IMR-90 (cell line): ENCODE results near the gene TSACC. TPM values are rescaled to one million over a fixed set of nuclear protein-coding genes. Genes with fewer than 3 reads are reported as not detected.

ENCODE experiments used
- ATAC-seq: fragments of 200-7000 bp; cut with Tn5 transposase; 2 replicates; pipeline ENCODE4 v1.9.1; 2020; ENCODE audit warnings: low read depth, mild to moderate bottlenecking, moderate library complexity
- BruUV-seq: library from RNA; stranded (reverse); fragments of 400-500 nt; replicated peaks from 2 replicates; lab custom pipeline; 2021; lab: Mats Ljungman, UMichigan
- CTCF ChIA-PET: fragments of 300-600 bp; formaldehyde crosslinking; extraction: SDS; loops from one replicate; lab custom pipeline; 2021; ENCODE audit warnings: antibody characterized with exemption; lab: Yijun Ruan, JAX
- POLR2A ChIA-PET: fragments of 300-600 bp; sonication (Branson Sonifier 250); formaldehyde crosslinking; loops from one replicate; lab custom pipeline; 2022; ENCODE audit warnings: antibody characterized with exemption; ENCODE audit not compliant: unreplicated experiment; lab: Charles Lee
- DNase-seq: peaks from one replicate; pipeline ENCODE4 v3.0.0; 2013
- H2AFZ ChIP-seq: replicated peaks from 2 replicates; pipeline ENCODE3; 2013; ENCODE audit warnings: low read length, mild to moderate bottlenecking; ENCODE audit not compliant: poor library complexity
- H2AK5ac ChIP-seq: 2 replicates; pipeline ENCODE4 v1.6.1; 2013; ENCODE audit warnings: low read depth, low read length, inconsistent platforms
- H2AK9ac ChIP-seq: replicated peaks from 2 replicates; pipeline ENCODE3; 2013; ENCODE audit warnings: mild to moderate bottlenecking, low read depth, low read length, moderate library complexity; ENCODE audit not compliant: poor library complexity
- H2BK120ac ChIP-seq: 2 replicates; pipeline ENCODE4 v1.6.1; 2013; ENCODE audit warnings: low read depth, low read length, inconsistent platforms
- H2BK15ac ChIP-seq: 3 replicates; pipeline ENCODE4 v1.6.1; 2013; ENCODE audit warnings: low read depth, low read length, inconsistent platforms
- H2BK20ac ChIP-seq: 2 replicates; pipeline ENCODE4 v1.6.1; 2013; ENCODE audit warnings: low read depth, mild to moderate bottlenecking, inconsistent platforms, low read length, moderate library complexity
- H2BK5ac ChIP-seq: 2 replicates; pipeline ENCODE4 v1.6.1; 2013; ENCODE audit warnings: mild to moderate bottlenecking, low read depth, low read length, inconsistent platforms; ENCODE audit not compliant: poor library complexity, severe bottlenecking
- H3K14ac ChIP-seq: replicated peaks from 2 replicates; pipeline ENCODE4 v1.6.1; 2013; ENCODE audit warnings: low read depth, low read length, inconsistent platforms
- H3K18ac ChIP-seq: 2 replicates; pipeline ENCODE4 v1.6.1; 2013; ENCODE audit warnings: low read depth, low read length, control low read depth
- H3K23ac ChIP-seq: 2 replicates; pipeline ENCODE4 v1.6.1; 2013; ENCODE audit warnings: low read depth, low read length, inconsistent platforms
- H3K27ac ChIP-seq: 2 replicates; pipeline ENCODE4 v1.5.1; 2013; ENCODE audit warnings: mild to moderate bottlenecking, control low read depth, low read length; ENCODE audit not compliant: insufficient read depth
- H3K27me3 ChIP-seq: 2 replicates; pipeline ENCODE4 v1.6.1; 2013; ENCODE audit warnings: low read length; ENCODE audit not compliant: control insufficient read depth, insufficient read depth
- H3K36me3 ChIP-seq: 2 replicates; pipeline ENCODE4 v1.6.1; 2013; ENCODE audit warnings: low read length, mixed read lengths; ENCODE audit not compliant: control insufficient read depth, insufficient read depth
- H3K4ac ChIP-seq: 2 replicates; pipeline ENCODE4 v1.6.1; 2013; ENCODE audit warnings: low read depth, low read length, inconsistent platforms
- H3K4me1 ChIP-seq: 2 replicates; pipeline ENCODE4 v1.6.1; 2013; ENCODE audit warnings: low read length, mixed read lengths; ENCODE audit not compliant: control insufficient read depth, insufficient read depth
- H3K4me2 ChIP-seq: 2 replicates; pipeline ENCODE4 v1.6.1; 2013; ENCODE audit warnings: low read depth, mild to moderate bottlenecking, control low read depth, low read length, moderate library complexity
- H3K4me3 ChIP-seq: 2 replicates; pipeline ENCODE4 v1.5.1; 2013; ENCODE audit warnings: low read depth, mild to moderate bottlenecking, control low read depth, low read length, moderate library complexity; ENCODE audit not compliant: insufficient read depth
- H3K56ac ChIP-seq: 2 replicates; pipeline ENCODE4 v1.6.1; 2013; ENCODE audit warnings: low read length, inconsistent platforms; ENCODE audit not compliant: insufficient read depth; ENCODE audit errors: extremely low read depth
- H3K79me1 ChIP-seq, 2 experiments: 2 replicates each; pipeline ENCODE4 v1.6.1; 2013; ENCODE audit warnings: low read length in 2 of 2, inconsistent platforms in 1 of 2, low read depth in 1 of 2
- H3K9ac ChIP-seq: 2 replicates; pipeline ENCODE4 v1.6.1; 2013; ENCODE audit warnings: low read depth, low read length, control low read depth
- H3K9me1 ChIP-seq: 2 replicates; pipeline ENCODE4 v1.6.1; 2013; ENCODE audit warnings: low read length, inconsistent platforms; ENCODE audit not compliant: insufficient read depth
- H3K9me3 ChIP-seq: 2 replicates; pipeline ENCODE4 v1.6.1; 2013; ENCODE audit warnings: low read length; ENCODE audit not compliant: control insufficient read depth, insufficient read depth
- H4K20me1 ChIP-seq: 2 replicates; pipeline ENCODE4 v1.6.1; 2013; ENCODE audit warnings: low read length, inconsistent platforms; ENCODE audit not compliant: insufficient read depth
- H4K5ac ChIP-seq: 2 replicates; pipeline ENCODE4 v1.6.1; 2013; ENCODE audit warnings: mild to moderate bottlenecking, low read depth, low read length, control low read depth
- H4K8ac ChIP-seq, 2 experiments: 2 replicates each; pipeline ENCODE4 v1.6.1; 2013; ENCODE audit warnings: low read depth in 2 of 2, low read length in 2 of 2, control low read depth in 1 of 2, inconsistent platforms in 1 of 2
- H4K91ac ChIP-seq: 2 replicates; pipeline ENCODE4 v1.6.1; 2013; ENCODE audit warnings: low read depth, low read length, inconsistent platforms; ENCODE audit not compliant: insufficient read depth
- BHLHE40 ChIP-seq: fragments of 150-350 bp; IDR thresholded peaks from 2 replicates; pipeline ENCODE4 v1.6.1; 2016; ENCODE audit warnings: mild to moderate bottlenecking, low read depth, low read length
- MAZ ChIP-seq: IDR thresholded peaks from 2 replicates; pipeline ENCODE4 v1.6.1; 2012; ENCODE audit warnings: low read depth, mild to moderate bottlenecking, low read length, improper control_type of control experiment, moderate library complexity, borderline replicate concordance
- POLR2A ChIP-seq: IDR thresholded peaks from 2 replicates; pipeline ENCODE4 v1.6.1; 2012; ENCODE audit warnings: mild to moderate bottlenecking, low read depth, low read length
- RAD21 ChIP-seq: IDR thresholded peaks from 2 replicates; pipeline ENCODE4 v1.6.1; 2012; ENCODE audit warnings: low read length, improper control_type of control experiment
- RFX5 ChIP-seq: IDR thresholded peaks from 2 replicates; pipeline ENCODE4 v1.8.0; 2012; ENCODE audit warnings: low read depth, mild to moderate bottlenecking, low read length, moderate library complexity
- SMC3 ChIP-seq: fragments of 150-350 bp; IDR thresholded peaks from 2 replicates; pipeline ENCODE4 v1.6.1; 2016; ENCODE audit warnings: low read depth, mild to moderate bottlenecking, antibody characterized with exemption, low read length, moderate library complexity
- WGBS, 2 experiments: methylation state at CpG; one replicate each; pipeline versions ENCODE4 v1.1.5 to v1.1.7; 2013; ENCODE audit warnings: missing lambda C conversion rate in 2 of 2; ENCODE audit not compliant: insufficient read length in 1 of 2; ENCODE audit errors: extremely low coverage in 2 of 2; 5-methylcytosine and 5-hydroxymethylcytosine counted together
- dilution Hi-C: fragments of 300-500 bp; cut with HindIII; formaldehyde crosslinking; loops from one replicate; pipeline ENCODE4 v1.14.3; 2018; ENCODE audit warnings: low sequenced_read_pairs; ENCODE audit not compliant: unreplicated experiment
- in situ Hi-C: fragments of 300-500 bp; cut with MboI; formaldehyde crosslinking; loops from 3 replicates; pipeline ENCODE4 v1.14.3; 2019; ENCODE audit warnings: low sequenced_read_pairs, inconsistent platforms, mixed read lengths
- intact Hi-C: fragments of 100-400 bp; cut with micrococcal nuclease; formaldehyde crosslinking; loops from 2 replicates; pipeline ENCODE4 v1.10.0; 2022
- polyA plus RNA-seq, 3 experiments: library from polyadenylated mRNA; depleted of rRNA; stranded (reverse); fragments of >200 nt; gene quantifications; 2 replicates each; pipeline ENCODE4 v1.2.3, GENCODE V29; 2012; ENCODE audit warnings: low replicate concordance in 1 of 3
- total RNA-seq: library from RNA; depleted of rRNA; stranded (reverse); fragments of >200 nt; gene quantifications from 2 replicates; pipeline ENCODE4 v1.2.3, GENCODE V29; 2012
- TF ChIP-seq, protein P1 (sequence below): conservative IDR thresholded peaks from 2 replicates; pipeline ENCODE4 v1.5.1; 2012; ENCODE audit warnings: mild to moderate bottlenecking, low read depth, low read length, improper control_type of control experiment
- TF ChIP-seq, protein P2 (sequence below): fragments of 150-350 bp; IDR thresholded peaks from 2 replicates; pipeline ENCODE4 v1.6.1; 2017; ENCODE audit warnings: mild to moderate bottlenecking, antibody characterized with exemption, low read length, low read depth

TSACC gene
- total and polyA plus RNA-seq, 2 of the 4 experiments (the other 2 are of a cell fraction): 0.75 TPM; not detected in 1

DNA sequence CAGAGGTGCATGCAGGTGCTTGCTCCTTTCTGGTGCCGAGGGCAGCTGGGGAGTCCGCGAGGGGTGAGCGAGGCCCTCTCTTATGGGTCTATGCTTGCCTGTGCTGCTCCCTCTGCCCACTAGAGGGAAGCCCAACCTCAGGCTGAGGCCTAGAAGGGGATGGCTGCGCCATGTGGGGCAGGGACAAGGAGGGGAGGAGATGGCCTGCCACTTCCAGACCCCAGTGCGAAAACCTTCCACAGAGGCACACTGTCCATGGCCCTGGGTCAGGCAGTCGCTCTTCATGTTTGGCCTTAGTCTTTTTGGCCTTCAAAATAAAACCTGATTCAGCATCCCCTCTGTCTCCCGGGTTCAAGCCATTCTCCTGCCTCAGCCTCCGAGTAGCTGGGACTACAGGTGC, 44.7 kb downstream of the TSACC start:
- H3K9me1 ChIP-seq: peaks cover 3% of the 10 kb centered on the region; the same call in 1 of the 2 replicates
- H3K56ac ChIP-seq: no peak overlapping the region
- H4K8ac ChIP-seq: no peak overlapping the region
- no peak overlapping the region for H3K4me2 ChIP-seq
- no peak overlapping the region for H3K23ac ChIP-seq
- H3K27me3 ChIP-seq: peaks cover 23% of the 10 kb centered on the region
- H3K4me1 ChIP-seq: no peaks in the 10 kb centered on the region
- no peaks in the 10 kb centered on the region for H3K79me1 ChIP-seq
- no peak overlapping the region for H4K5ac ChIP-seq
- H3K18ac ChIP-seq: no peak overlapping the region
- no peak overlapping the region for H3K14ac ChIP-seq
- H2AK9ac ChIP-seq: no peak overlapping the region
- TF ChIP-seq MAZ: peak; percentile 38; the same call in 1 of the 2 replicates
- TF ChIP-seq, protein P1, sequence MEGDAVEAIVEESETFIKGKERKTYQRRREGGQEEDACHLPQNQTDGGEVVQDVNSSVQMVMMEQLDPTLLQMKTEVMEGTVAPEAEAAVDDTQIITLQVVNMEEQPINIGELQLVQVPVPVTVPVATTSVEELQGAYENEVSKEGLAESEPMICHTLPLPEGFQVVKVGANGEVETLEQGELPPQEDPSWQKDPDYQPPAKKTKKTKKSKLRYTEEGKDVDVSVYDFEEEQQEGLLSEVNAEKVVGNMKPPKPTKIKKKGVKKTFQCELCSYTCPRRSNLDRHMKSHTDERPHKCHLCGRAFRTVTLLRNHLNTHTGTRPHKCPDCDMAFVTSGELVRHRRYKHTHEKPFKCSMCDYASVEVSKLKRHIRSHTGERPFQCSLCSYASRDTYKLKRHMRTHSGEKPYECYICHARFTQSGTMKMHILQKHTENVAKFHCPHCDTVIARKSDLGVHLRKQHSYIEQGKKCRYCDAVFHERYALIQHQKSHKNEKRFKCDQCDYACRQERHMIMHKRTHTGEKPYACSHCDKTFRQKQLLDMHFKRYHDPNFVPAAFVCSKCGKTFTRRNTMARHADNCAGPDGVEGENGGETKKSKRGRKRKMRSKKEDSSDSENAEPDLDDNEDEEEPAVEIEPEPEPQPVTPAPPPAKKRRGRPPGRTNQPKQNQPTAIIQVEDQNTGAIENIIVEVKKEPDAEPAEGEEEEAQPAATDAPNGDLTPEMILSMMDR: peak; percentile 86
- TF ChIP-seq RAD21: peak; percentile 87
- TF ChIP-seq SMC3: peak; percentile 61
- no peak for TF ChIP-seq POLR2A
- TF ChIP-seq, protein P2, sequence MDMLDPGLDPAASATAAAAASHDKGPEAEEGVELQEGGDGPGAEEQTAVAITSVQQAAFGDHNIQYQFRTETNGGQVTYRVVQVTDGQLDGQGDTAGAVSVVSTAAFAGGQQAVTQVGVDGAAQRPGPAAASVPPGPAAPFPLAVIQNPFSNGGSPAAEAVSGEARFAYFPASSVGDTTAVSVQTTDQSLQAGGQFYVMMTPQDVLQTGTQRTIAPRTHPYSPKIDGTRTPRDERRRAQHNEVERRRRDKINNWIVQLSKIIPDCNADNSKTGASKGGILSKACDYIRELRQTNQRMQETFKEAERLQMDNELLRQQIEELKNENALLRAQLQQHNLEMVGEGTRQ: peak; percentile 11; the same call in 1 of the 2 replicates
- TF ChIP-seq BHLHE40: no peak
- TF ChIP-seq RFX5: no peak
- H2BK120ac ChIP-seq: no peak overlapping the region
- no peaks in the 10 kb centered on the region for H3K9me3 ChIP-seq
- dilution Hi-C loops (no loop called here), in situ Hi-C loops (loop anchor here (10.0 kb wide), 1 partner anchor 62 kb away; no protein-coding TSS in a partner anchor), intact Hi-C loops (loop anchor here (1.0 kb wide), 1 partner anchor 225 kb away; no protein-coding TSS in a partner anchor)
- peak overlapping the region; percentile 76 for H2AFZ ChIP-seq
- no TSS peak for BruUV-seq
- H2BK15ac ChIP-seq: no peak overlapping the region
- H4K91ac ChIP-seq: no peak overlapping the region
- H2BK5ac ChIP-seq: no peak overlapping the region
- no peak overlapping the region for H3K4me3 ChIP-seq
- H2BK20ac ChIP-seq: no peak overlapping the region
- no peaks in the 10 kb centered on the region for H3K36me3 ChIP-seq
- no CpG with 5 or more reads among the region's 9 CpGs for WGBS, 2 experiments
- no peaks in the 10 kb centered on the region for H4K20me1 ChIP-seq
- H3K9ac ChIP-seq: no peak overlapping the region
- ChIA-PET POLR2A (no interaction called here), CTCF (interaction anchor here (0.6 to 1.4 kb wide), 5 partner anchors 10 to 231 kb away, joined by 3 to 7 read pairs (median 4); no protein-coding TSS in a partner anchor)
- H2AK5ac ChIP-seq: no peak overlapping the region
- ATAC-seq (peak; percentile 98), DNase-seq (peak; percentile 51)
- H3K27ac ChIP-seq: no peak overlapping the region
- no peak overlapping the region for H3K4ac ChIP-seq
